ENCODE results near the gene BMPR1A.

- TF ChIP-seq CTCF (conservative IDR thresholded peaks at IDR 0.05; ENCODE audit: low read length) (no peak), EZH2phosphoT487 (IDR thresholded peaks at IDR 0.05; ENCODE audit: borderline replicate concordance) (no peak)
These were observed 68.9 kb downstream of the BMPR1A start for GRCh38 chr10:86825366-86825765.

All from Loucy (cell line).